ENCODE results near the gene MYRIP.
"Not testable (repeated sequence)": the region's sequence is repeated elsewhere in the genome, so short reads cannot be mapped to it uniquely, and the experiment has no call there.

GRCh38 chr3:40025892-40026291 is 216.5 kb downstream of the MYRIP start:
- TF ChIP-seq, protein P1, sequence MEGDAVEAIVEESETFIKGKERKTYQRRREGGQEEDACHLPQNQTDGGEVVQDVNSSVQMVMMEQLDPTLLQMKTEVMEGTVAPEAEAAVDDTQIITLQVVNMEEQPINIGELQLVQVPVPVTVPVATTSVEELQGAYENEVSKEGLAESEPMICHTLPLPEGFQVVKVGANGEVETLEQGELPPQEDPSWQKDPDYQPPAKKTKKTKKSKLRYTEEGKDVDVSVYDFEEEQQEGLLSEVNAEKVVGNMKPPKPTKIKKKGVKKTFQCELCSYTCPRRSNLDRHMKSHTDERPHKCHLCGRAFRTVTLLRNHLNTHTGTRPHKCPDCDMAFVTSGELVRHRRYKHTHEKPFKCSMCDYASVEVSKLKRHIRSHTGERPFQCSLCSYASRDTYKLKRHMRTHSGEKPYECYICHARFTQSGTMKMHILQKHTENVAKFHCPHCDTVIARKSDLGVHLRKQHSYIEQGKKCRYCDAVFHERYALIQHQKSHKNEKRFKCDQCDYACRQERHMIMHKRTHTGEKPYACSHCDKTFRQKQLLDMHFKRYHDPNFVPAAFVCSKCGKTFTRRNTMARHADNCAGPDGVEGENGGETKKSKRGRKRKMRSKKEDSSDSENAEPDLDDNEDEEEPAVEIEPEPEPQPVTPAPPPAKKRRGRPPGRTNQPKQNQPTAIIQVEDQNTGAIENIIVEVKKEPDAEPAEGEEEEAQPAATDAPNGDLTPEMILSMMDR (IDR thresholded peaks at IDR 0.05; ENCODE audit: insufficient read depth, low read length, poor library complexity, severe bottlenecking), result not testable (repeated sequence)
- TF ChIP-seq EZH2phosphoT487 (conservative IDR thresholded peaks at IDR 0.05; ENCODE audit: low read length), result not testable (repeated sequence)

Data from SU-DHL-6 (cell line).